ENCODE measurements around the gene TES.
"Not testable (repeated sequence)": the region's sequence is repeated elsewhere in the genome, so short reads cannot be mapped to it uniquely, and the experiment has no call there.

The TES gene

DNA sequence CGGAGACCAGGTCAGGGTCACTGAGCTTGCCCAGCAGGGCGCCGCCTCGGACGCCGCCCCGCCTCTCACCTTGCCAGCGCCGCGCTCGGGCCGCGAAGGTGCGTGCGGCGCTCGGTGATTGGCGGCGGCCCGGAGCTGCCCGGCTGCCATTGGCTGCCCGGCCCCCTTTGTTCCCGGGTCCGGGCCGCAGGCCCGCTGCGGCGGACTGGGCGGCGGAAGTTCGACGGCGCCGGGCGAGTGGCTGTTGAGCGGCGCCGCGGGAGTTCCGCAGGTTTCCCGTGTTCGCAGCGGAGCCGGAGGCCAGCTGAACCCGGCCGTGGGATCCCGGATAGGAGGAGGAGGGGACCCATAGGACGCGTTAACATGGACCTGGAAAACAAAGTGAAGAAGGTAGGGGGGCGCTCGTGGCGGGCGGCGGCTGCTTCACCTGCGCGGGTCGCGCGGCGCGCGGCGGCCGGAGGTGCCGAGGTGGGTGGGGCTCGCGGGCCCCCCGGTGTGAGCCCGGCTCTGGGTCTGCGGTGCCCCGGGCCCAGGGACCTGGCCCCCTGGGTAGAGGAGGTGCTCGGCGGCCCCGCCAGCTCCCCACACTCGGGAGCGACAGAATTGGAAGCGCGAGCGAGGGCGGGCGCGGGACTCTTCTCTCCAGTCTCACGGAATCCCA lies at the start of gene TES:
Gene TES (plus strand): TSS at position 195 of the 661 bp plus-strand sequence. CDS start 169 bp downstream, at position 364.
- no peak for DNase-seq (ENCODE audit: low spot score)

DNA sequence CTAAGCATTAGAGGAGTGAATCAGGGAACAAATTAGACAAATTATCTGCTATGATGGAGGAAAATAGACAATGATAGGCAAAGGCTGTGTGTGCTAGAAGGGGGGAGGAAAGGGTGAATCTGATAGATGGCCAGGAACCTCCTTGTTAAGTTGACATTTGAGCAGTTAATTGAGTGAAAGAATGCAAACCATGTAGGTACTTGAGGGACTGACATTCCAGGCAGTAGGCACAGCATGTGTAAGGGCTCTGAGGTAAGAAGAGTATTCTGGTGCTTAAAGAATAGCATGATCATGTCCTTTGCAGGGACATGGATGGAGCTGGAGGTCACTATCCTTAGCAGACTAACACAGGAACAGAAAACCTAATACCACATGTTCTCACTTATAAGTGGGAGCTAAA lies 48.6 kb upstream of the TES start:
- no peak for DNase-seq (ENCODE audit: low spot score)

- DNase-seq (ENCODE audit: low spot score): no peak
These were observed 48.1 kb upstream of the TES start for GRCh38 chr7:116162254-116162653.

- no peak for DNase-seq (ENCODE audit: low spot score)
These were observed 47.3 kb upstream of the TES start for GRCh38 chr7:116162992-116163391.

DNA sequence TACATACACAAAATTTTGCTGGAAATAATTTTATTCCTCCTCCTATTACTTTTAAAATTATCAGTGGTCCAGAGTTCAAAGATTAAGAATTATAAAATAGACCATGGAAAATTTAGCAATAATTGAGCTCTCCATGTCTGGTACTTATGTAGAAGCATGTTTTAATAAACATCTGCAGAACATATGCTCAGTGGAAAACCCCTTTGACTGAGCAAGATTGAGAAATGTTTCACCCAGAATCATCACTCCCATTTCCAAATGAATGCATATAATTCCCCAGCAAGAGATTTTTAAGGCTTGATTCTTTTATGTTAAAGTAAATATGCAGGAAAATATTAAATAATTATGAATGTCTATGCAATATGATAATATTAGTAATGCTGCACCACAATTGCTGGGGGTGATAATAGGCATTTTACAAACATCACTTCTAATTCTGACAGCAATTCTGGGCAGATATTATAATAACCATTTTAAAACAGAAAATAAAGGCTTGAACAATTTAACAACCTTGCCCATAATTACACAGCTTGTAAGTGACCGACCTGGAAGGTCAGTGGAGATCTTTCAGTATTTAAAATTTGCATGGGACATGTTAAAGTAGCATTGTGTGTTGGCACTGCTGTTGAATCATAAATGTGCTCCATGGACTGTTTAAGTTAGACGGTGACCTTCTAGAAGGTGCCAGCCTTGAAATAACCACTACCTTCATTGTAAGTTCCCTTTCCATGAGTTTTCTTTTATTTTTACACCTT lies 45.6 kb upstream of the TES start:
- no peak for DNase-seq (ENCODE audit: low spot score)

DNA sequence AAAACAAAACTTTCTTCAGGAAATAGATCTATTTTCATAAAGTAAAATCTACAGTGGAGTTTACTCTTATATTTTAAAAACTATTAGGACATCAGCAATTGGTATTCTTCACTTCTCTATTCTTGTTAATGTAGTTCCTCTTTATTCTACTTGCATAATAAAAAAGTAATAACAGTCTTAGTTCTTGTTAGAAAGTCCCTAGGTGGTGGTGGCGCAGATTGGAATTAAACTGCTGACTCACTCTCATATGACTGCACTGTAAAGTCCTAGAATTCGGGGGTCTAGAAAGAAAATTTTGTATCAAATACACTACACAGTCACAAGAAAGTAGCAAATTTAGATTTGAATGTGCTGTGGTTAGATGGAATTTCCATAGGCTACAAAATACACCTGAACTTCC lies 44.6 kb upstream of the TES start:
- no peak for DNase-seq (ENCODE audit: low spot score)

DNA sequence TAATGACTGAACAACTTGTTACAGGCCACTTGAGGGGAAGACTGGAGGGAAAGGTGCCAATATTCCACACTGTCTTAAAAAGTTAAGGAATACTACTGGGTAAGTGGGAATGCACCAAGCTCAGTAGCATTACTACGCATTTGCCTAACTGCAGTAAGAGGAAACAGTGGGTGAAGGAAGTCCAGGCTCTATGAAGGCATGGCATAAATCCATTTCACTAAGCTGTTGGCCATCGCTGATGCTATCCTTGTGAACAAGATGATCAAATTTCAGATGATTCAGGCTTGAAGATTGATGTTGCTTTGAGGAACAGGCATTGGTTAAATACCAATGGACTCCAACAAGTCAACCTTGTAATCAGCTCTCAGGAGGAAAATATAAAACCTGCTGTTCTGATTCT lies 44.2 kb upstream of the TES start:
- DNase-seq (ENCODE audit: low spot score): no peak

DNA sequence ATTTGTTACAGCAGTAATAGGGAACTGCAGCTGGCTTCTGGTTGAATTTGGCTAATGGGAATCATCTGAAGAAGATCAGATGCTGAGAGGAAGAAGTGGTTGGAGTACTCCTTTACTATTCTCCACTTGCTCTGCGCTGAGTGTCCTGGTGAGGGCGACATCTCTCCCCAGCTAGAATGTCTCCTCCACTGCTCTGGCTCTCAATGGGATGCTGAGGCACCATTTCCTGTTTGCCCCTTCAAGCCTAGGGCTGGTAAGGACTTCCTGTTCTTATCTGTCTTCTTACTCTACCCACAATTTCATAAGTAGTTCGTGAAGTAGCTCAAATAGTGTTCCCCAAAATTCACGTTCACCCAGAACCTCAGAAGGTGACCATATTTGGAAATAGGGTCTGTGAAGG lies 43.2 kb upstream of the TES start:
- DNase-seq (ENCODE audit: low spot score): no peak

GRCh38 chr7:116169060-116169459 lies 41.3 kb upstream of the TES start:
- no peak for DNase-seq (ENCODE audit: low spot score)

DNA sequence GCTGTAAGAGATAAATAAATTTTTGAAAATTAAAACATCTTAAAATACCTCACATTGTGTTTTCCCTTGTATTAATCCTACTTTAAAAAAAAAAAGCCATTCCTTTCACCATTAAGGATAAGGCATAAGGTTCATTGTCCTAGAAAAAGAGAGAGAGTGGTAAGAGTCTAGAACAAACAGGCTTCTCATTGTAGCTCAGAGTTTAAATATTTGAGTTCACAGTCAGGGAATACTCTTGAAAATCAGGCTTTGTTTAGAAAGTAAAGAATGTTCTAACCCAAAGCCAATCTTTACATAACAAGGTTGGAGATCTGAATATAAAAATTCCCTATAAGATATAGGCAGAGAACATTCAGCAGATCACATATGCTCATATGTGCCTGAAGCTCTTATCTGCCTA lies 40.2 kb upstream of the TES start:
- DNase-seq (ENCODE audit: low spot score): no peak

DNA sequence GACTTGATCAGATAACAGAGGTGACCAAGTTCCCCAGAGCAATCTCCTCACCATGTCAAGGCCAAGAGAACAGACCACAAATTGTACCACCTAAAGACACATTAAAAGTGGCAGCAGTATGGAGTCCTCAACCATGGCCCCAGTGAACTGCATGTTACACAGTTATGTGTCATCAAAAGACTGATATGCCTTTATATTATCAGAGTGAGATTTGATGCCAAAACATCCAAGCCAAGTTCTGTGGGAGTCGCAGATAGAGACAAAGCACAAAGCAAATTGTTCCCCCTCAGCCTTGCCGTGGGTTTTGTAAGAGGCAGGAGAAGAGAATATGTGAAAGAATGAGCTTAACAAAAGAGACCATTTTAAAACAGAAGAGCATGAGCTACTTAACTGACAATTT lies 39.2 kb upstream of the TES start:
- DNase-seq (ENCODE audit: low spot score): no peak

GRCh38 chr7:116172353-116172752 lies 38.0 kb upstream of the TES start:
- no peak for DNase-seq (ENCODE audit: low spot score)

DNA sequence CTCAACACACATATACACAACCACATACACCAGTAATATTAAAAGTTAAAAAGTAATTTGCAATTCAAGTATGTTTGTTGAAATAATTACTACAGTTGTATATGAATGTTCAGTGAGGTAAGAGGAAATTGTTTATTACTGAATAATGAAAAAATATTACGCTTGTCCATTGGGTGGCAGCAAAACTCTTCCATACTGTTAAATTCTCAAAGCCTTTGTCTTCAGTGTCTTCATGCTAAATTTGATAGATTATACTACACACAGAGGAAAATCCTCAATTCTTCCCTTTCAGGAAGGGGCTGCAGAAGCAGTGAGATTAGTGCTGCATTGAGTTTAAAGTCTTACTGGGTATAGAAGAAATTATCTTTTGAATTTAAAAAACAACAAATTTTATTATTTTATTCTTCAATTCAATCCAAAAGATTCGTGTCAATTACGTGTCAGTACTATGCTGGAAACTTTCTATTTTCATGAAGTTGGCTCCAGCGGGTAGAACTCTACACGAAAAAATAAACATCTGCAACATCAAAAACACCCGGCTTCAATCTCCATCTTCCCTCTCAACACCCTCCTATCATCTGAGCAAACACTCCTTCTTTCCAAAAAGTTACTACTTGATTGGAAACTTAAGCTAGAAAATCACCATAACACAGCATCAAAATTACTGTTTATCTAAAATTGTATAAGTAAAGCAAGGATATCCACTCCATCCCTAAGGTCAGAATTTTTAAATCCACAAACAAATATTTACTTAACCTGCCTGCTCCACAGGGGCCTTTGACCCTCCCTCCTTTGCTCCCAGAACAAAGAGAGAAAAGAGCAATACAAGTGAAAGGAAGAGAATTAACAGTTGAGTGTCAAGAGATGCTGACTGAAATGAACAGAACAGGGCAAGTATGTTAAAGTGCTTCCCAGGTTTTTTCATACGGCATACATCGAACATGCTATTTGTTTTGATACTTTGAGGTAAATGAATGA lies 37.0 kb upstream of the TES start:
- peak; percentile 48 for DNase-seq (ENCODE audit: low spot score)

DNA sequence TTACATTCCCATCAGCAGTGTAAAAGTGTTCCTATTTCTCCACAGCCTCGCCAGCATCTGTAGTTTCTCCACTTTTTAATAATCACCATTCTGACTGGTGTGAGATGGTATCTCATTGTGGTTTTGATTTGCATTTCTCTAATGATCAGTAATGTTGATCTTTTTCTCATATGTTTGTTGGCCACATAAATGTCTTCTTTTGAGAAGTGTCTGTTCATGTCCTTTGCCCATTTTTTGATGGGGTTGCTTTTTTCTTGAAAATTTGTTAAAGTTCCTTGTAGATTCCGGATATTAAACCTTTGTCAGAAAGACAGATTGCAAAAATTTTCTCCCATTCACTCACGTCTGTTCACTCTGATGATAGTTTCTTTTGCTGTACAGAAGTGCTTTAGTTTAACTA lies 35.2 kb upstream of the TES start:
- DNase-seq (ENCODE audit: low spot score): not testable (repeated sequence)

GRCh38 chr7:116176226-116176625 lies 34.1 kb upstream of the TES start:
- DNase-seq (ENCODE audit: low spot score): no peak

DNA sequence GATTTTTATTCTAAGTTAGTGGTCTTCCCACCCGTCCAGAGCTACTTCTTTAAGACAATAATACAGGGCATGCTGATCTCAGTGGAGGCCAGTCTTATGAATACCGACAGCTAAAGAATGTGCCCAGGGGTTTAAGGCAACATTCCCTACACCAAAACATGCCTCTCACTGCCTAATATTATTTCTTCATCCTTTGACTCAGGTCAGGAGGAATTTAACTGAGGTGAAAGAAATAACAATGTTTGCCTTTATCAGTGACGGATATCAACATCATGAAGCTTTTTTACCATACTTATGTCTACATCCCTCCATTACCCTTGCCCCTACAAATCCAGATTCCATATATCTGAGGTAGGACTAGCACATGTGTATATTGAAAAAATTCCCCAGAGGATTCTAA lies 33.3 kb upstream of the TES start:
- DNase-seq (ENCODE audit: low spot score): no peak

DNA sequence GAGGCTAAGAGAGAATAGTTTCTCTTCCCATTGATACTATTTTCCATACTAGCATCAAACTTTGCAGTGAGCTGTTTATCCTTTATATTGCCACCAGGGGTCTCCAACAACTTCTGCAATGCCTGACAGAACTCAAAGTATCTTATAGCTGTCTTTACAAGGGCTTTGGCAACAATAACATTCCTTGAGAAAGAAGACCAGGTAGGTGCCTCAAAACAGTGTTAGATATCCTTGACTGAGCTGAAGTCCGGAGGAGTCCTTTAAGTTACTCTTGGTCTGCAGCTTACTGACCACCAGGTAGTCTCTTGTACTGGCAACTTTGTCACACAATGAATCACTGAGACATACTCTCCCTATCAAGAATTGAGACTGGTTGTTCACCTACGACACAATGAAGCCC lies 30.0 kb upstream of the TES start:
- DNase-seq (ENCODE audit: low spot score): peak; percentile 10

- DNase-seq (ENCODE audit: low spot score): no peak
These were observed 28.3 kb upstream of the TES start for GRCh38 chr7:116182023-116182422.

DNA sequence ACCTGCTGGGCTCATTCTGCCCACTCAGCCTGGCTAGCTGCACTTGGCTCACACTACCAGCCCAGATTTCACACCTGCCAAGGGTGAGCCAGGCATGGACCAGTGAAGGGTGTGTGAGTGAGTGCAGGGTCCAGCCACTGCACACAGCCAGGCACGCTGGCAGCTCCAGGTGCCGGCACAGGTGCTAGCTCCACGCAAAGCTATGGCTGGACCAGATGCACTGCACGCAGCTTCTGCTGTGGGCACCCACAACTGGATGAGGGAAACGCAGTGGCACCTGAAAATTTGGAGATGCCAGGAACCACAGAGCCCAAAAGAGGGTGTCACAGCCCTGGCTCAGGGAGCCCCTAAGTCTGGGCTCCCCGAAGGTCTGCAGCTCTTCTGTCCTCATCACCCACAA lies 24.9 kb upstream of the TES start:
- no peak for DNase-seq (ENCODE audit: low spot score)

GRCh38 chr7:116185956-116186355 lies 24.4 kb upstream of the TES start:
- no peak for DNase-seq (ENCODE audit: low spot score)

GRCh38 chr7:116187400-116187799 lies 22.9 kb upstream of the TES start:
- DNase-seq (ENCODE audit: low spot score): no peak

DNA sequence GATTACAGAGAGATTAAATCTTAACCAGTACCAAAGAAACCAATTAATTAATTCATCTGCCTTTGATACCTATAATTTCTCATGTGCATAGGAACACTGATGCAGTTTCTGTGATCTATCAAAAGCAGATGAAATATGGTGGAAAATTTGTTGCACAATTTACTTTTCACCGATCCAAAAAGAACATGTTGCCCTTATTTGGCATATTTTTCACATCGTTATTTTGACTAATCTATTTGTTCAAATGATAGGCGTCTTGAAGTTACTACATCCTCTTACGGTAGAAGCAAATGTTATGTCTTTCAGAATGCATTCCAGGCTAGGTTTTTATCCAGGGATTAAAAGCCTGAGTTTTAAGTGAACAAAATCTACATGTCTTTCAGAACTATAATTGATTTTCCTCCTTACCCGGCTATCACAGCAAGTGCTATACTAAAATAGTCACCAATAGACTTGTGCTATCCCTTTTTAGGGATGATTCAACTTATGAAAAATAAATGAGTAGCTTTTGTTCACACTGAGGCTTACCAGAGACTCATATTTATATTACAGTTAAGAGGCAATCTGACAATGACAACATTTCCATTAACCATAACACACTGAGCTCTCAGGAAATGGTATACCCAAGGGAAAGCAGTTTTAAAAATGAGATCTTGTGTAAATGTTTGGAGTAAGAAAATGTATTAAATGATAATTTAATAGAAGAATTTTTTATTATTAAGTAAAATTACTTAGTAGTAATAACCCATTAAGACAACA lies 16.8 kb upstream of the TES start:
- DNase-seq (ENCODE audit: low spot score): no peak

All from cerebellar cortex (tissue), 1 donor.